Measurements from ENCODE around the gene RPAP2. TPM values are rescaled to one million over a fixed set of nuclear protein-coding genes. Genes with fewer than 3 reads are reported as not detected.

The RPAP2 gene
- total RNA-seq, 2 experiments from 2014 or later: 8.6 to 21.9 TPM

DNA sequence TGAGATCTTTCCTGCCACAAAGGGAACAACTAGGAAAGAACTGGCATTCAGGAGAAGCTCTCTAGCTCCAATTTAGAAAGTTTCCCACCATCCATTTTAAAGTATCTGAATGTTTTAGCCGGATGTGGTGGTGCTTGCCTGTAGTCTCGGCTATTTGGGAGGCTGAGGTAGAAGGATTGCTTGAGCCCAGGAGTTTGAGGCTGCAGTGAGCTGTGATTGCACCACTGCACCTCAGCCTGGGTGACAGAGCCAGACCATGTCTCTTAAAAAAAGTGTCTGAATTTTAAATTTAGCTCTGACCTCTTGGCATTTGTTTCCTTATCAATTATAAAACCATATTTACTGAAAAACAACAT is 67.2 kb downstream of the RPAP2 start:
- Histone ChIP-seq H4K20me1 (ENCODE audit: insufficient read depth, low read length) (no peaks in the 10 kb centered on the region), H3K79me2 (ENCODE audit: insufficient read depth, low read depth, low read length) (no peaks in the 10 kb centered on the region), H2AFZ (ENCODE audit: low read length) (no peak overlapping the region), H3K9me3 (ENCODE audit: low read length) (no peaks in the 10 kb centered on the region), H3K9me2 (ENCODE audit: insufficient read depth, low read length) (no peaks in the 10 kb centered on the region), H3K27ac (ENCODE audit: low read depth, low read length, poor library complexity, severe bottlenecking) (no peak overlapping the region), H3K4me3 (ENCODE audit: low read depth, low read length, poor library complexity, severe bottlenecking) (no peak overlapping the region), H3K4me2 (ENCODE audit: low read length) (no peak overlapping the region), H3K36me3 (ENCODE audit: insufficient read depth, low read length) (no peaks in the 10 kb centered on the region), H3K4me1 (ENCODE audit: insufficient read depth, low read length, poor library complexity, severe bottlenecking) (no peaks in the 10 kb centered on the region)
- TF ChIP-seq, protein P1, sequence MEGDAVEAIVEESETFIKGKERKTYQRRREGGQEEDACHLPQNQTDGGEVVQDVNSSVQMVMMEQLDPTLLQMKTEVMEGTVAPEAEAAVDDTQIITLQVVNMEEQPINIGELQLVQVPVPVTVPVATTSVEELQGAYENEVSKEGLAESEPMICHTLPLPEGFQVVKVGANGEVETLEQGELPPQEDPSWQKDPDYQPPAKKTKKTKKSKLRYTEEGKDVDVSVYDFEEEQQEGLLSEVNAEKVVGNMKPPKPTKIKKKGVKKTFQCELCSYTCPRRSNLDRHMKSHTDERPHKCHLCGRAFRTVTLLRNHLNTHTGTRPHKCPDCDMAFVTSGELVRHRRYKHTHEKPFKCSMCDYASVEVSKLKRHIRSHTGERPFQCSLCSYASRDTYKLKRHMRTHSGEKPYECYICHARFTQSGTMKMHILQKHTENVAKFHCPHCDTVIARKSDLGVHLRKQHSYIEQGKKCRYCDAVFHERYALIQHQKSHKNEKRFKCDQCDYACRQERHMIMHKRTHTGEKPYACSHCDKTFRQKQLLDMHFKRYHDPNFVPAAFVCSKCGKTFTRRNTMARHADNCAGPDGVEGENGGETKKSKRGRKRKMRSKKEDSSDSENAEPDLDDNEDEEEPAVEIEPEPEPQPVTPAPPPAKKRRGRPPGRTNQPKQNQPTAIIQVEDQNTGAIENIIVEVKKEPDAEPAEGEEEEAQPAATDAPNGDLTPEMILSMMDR (conservative IDR thresholded peaks at IDR 0.05; ENCODE audit: low read length): no peak
- TF ChIP-seq EZH2phosphoT487 (IDR thresholded peaks at IDR 0.05; ENCODE audit: borderline replicate concordance, low read depth, low read length): no peak
- BruUV-seq (replicated peaks): no TSS peak
- ChIA-PET CTCF (ENCODE audit: unreplicated experiment) (no interaction called here), POLR2A (interaction anchor here (0.6 to 1.7 kb wide), 3 partner anchors 9 to 30 kb away, joined by 3 to 4 read pairs (median 3); no protein-coding TSS in a partner anchor)
- intact Hi-C loops (cut with micrococcal nuclease; ENCODE audit: unreplicated experiment): no loop called here
- DNase-seq (ENCODE audit: low spot score): no peak

GRCh38 chr1:92367496-92367895 is 68.6 kb downstream of the RPAP2 start:
- CTCF ChIA-PET (ENCODE audit: unreplicated experiment): no interaction called here
- Histone ChIP-seq H2AFZ (ENCODE audit: low read length) (no peak overlapping the region), H3K36me3 (ENCODE audit: insufficient read depth, low read length) (no peaks in the 10 kb centered on the region), H3K27ac (ENCODE audit: low read depth, low read length, poor library complexity, severe bottlenecking) (no peak overlapping the region), H3K9me2 (ENCODE audit: insufficient read depth, low read length) (no peaks in the 10 kb centered on the region), H3K4me3 (ENCODE audit: low read depth, low read length, poor library complexity, severe bottlenecking) (no peak overlapping the region), H4K20me1 (ENCODE audit: insufficient read depth, low read length) (no peaks in the 10 kb centered on the region), H3K9me3 (ENCODE audit: low read length) (no peaks in the 10 kb centered on the region), H3K79me2 (ENCODE audit: insufficient read depth, low read depth, low read length) (no peaks in the 10 kb centered on the region), H3K4me2 (ENCODE audit: low read length) (no peak overlapping the region), H3K4me1 (ENCODE audit: insufficient read depth, low read length, poor library complexity, severe bottlenecking) (no peaks in the 10 kb centered on the region)
- TF ChIP-seq, protein P1 (conservative IDR thresholded peaks at IDR 0.05; ENCODE audit: low read length): no peak
- TF ChIP-seq EZH2phosphoT487 (IDR thresholded peaks at IDR 0.05; ENCODE audit: borderline replicate concordance, low read depth, low read length): no peak
- DNase-seq (ENCODE audit: low spot score): no peak
- BruUV-seq (replicated peaks): no TSS peak
- POLR2A ChIA-PET: no interaction called here
- intact Hi-C loops (cut with micrococcal nuclease; ENCODE audit: unreplicated experiment): no loop called here

- Histone ChIP-seq H4K20me1 (ENCODE audit: insufficient read depth, low read length) (no peaks in the 10 kb centered on the region), H3K36me3 (ENCODE audit: insufficient read depth, low read length) (no peaks in the 10 kb centered on the region), H3K9me3 (ENCODE audit: low read length) (no peaks in the 10 kb centered on the region), H3K79me2 (ENCODE audit: insufficient read depth, low read depth, low read length) (no peaks in the 10 kb centered on the region), H3K27ac (ENCODE audit: low read depth, low read length, poor library complexity, severe bottlenecking) (no peak overlapping the region), H3K4me3 (ENCODE audit: low read depth, low read length, poor library complexity, severe bottlenecking) (no peak overlapping the region), H3K4me1 (ENCODE audit: insufficient read depth, low read length, poor library complexity, severe bottlenecking) (no peaks in the 10 kb centered on the region), H3K4me2 (ENCODE audit: low read length) (no peak overlapping the region), H2AFZ (ENCODE audit: low read length) (no peak overlapping the region), H3K9me2 (ENCODE audit: insufficient read depth, low read length) (no peaks in the 10 kb centered on the region)
- TF ChIP-seq, protein P1 (conservative IDR thresholded peaks at IDR 0.05; ENCODE audit: low read length): no peak
- TF ChIP-seq EZH2phosphoT487 (IDR thresholded peaks at IDR 0.05; ENCODE audit: borderline replicate concordance, low read depth, low read length): no peak
- intact Hi-C loops (cut with micrococcal nuclease; ENCODE audit: unreplicated experiment): no loop called here
- CTCF ChIA-PET (ENCODE audit: unreplicated experiment): no interaction called here
- BruUV-seq (replicated peaks): no TSS peak
- POLR2A ChIA-PET: interaction anchor here (0.6 kb wide), 1 partner anchor 36 kb away, joined by 3 read pairs; no protein-coding TSS in a partner anchor
- no peak for DNase-seq (ENCODE audit: low spot score)
These were observed 73.3 kb downstream of the RPAP2 start for GRCh38 chr1:92372164-92372563.
